Measurements from ENCODE around the gene TBC1D14.

DNA sequence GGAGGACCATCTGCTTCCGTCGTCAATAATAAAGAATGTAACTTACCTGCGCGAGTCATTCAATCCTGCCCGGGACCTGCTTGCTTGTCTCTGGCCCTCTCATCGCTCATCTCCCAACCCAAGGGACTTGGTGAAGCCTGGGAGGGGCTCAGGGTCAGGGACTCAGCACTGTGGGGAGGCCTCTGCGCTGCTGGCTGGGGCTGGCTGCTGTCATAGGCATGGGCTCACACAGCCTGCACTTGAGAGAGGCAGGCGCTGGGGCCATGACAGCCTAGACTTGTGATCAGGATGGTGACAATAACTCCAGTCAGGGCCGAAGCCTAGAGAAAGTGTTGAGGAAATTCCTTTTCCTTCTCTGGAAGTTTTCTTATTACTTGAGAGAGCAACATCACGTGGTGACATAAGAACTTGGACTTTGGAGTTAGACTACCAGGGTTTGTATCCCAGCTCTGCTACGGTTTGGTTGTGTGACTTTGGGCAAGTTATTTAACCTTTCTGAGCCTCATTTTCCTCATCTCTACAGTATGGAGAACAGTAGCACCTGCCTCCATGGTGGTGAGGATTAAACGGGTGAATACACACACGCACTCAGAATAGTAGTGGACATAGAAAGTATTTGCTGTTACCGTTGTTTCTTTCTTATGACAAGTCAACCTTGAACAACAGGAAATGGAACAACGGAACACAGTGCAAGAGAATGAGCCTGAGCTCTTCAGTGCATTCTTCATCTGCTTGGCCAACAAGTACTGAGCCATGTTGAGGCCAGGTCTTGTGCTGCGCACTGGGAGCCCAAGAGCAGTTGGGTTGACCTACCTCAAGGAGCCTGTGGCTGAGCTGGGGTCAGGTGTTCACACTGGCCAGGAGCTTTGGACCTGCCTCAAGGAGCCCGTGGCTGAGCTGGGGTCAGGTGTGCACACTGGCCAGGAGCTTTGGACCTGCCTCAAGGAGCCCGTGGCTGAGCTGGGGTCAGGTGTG is 60.5 kb downstream of the TBC1D14 start:
- TF ChIP-seq CTCF (IDR thresholded peaks at IDR 0.05) (no peak), POLR2A (IDR thresholded peaks at IDR 0.05) (no peak)
